ENCODE results near the gene CAST. TPM values are rescaled to one million over a fixed set of nuclear protein-coding genes. Genes with fewer than 3 reads are reported as not detected.

The CAST gene
- polyA plus RNA-seq, 2 donors = 205 to 245 TPM

DNA sequence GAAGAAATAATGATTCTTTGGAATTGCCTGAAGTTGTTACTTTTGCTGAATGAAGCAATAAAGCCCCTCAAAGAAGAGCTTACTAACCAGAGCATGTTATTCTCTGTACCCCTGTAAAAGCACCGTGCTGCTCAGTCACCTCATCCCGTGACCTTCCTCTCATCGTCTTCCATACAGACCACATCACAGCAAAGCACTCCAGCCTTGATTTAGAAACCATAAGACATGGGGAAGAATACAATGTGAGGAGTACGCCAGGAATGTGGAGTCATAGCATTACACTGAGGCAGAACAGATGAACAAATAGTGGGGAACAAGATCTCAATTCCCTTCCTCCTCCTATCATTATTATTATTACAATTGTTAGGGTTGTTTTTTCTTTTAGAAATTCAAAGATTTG, 96.4 kb downstream of the CAST start:
- no peak overlapping the region for H3K4me3 ChIP-seq (ENCODE audit: low read depth in 1 of 2, low read length in 2 of 2)
- no peaks in the 10 kb centered on the region for H3K9me3 ChIP-seq (ENCODE audit: control insufficient read depth in 2 of 2, insufficient read depth in 1 of 2, low read depth in 1 of 2, low read length in 1 of 2)
- no peak overlapping the region for H3K27ac ChIP-seq (ENCODE audit: low read depth in 2 of 2, low read length in 1 of 2)
- H3K27me3 ChIP-seq (ENCODE audit: control insufficient read depth in 1 of 2, insufficient read depth in 2 of 2, low read length in 2 of 2) = no peaks in the 10 kb centered on the region
- WGBS, 2 donors = 84 to 87% methylated on average over 4 of the region's 4 CpGs
- no peaks in the 10 kb centered on the region for H3K4me1 ChIP-seq (ENCODE audit: control insufficient read depth in 2 of 2, insufficient read depth in 2 of 2, low read length in 1 of 2)
- peaks cover 10 to 22% of the 10 kb centered on the region in 2 donors for H3K36me3 ChIP-seq (ENCODE audit: control insufficient read depth in 2 of 2, insufficient read depth in 2 of 2, low read length in 1 of 2)

DNA sequence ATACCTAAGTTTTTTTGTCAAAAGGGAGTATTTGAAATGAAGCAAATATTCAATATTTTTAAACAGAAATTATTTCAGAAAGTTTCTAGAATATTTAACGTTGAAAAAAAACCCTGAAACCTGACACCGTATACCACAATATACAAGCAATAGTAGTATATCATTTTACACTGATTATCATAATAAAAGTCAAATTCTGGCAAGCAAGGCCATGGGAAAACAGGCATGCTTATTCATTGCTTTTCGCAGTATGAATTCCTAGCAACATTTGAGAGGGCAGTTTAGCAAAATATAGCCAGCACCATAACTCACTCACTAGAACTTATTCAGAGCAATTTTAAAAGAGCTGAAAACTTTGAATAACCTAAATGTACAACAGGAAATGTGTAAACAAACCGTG, 99.4 kb downstream of the CAST start:
- H3K4me1 ChIP-seq (ENCODE audit: control insufficient read depth in 2 of 2, insufficient read depth in 2 of 2, low read length in 1 of 2) = no peaks in the 10 kb centered on the region
- no peak overlapping the region for H3K4me3 ChIP-seq (ENCODE audit: low read depth in 1 of 2, low read length in 2 of 2)
- H3K27me3 ChIP-seq (ENCODE audit: control insufficient read depth in 1 of 2, insufficient read depth in 2 of 2, low read length in 2 of 2) = no peaks in the 10 kb centered on the region
- H3K9me3 ChIP-seq (ENCODE audit: control insufficient read depth in 2 of 2, insufficient read depth in 1 of 2, low read depth in 1 of 2, low read length in 1 of 2) = no peaks in the 10 kb centered on the region
- H3K36me3 ChIP-seq (ENCODE audit: control insufficient read depth in 2 of 2, insufficient read depth in 2 of 2, low read length in 1 of 2) = peaks cover 15 to 18% of the 10 kb centered on the region in 2 donors
- WGBS, 2 donors = 60% methylated on average over 4 of the region's 4 CpGs
- no peak overlapping the region for H3K27ac ChIP-seq (ENCODE audit: low read depth in 2 of 2, low read length in 1 of 2)

DNA sequence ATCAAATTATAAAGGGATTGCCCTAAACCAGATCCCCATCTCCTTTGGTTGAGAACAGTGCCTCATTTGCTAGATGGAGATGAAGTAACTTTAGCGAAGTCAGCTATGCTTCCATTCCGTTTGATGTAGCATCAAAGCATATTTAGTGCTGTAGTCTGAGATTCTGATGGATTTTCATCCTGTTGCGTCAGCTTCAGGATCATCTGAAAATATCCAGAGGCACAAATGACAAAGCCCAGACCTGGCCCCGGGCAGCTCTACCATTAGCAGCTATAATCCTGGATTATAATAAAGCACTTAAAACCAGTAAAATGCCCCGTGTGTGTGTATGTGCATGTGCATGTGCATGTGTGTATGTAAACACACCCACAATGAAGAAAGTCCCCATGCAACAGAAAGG, 100.8 kb downstream of the CAST start:
- H3K27ac ChIP-seq (ENCODE audit: low read depth in 2 of 2, low read length in 1 of 2) = no peak overlapping the region
- WGBS, 2 donors = 63 to 73% methylated on average over 5 of the region's 5 CpGs
- H3K4me1 ChIP-seq (ENCODE audit: control insufficient read depth in 2 of 2, insufficient read depth in 2 of 2, low read length in 1 of 2) = no peaks in the 10 kb centered on the region
- no peaks in the 10 kb centered on the region for H3K27me3 ChIP-seq (ENCODE audit: control insufficient read depth in 1 of 2, insufficient read depth in 2 of 2, low read length in 2 of 2)
- H3K4me3 ChIP-seq (ENCODE audit: low read depth in 1 of 2, low read length in 2 of 2) = no peak overlapping the region
- peaks cover 17 to 21% of the 10 kb centered on the region in 2 donors for H3K36me3 ChIP-seq (ENCODE audit: control insufficient read depth in 2 of 2, insufficient read depth in 2 of 2, low read length in 1 of 2)
- no peaks in the 10 kb centered on the region for H3K9me3 ChIP-seq (ENCODE audit: control insufficient read depth in 2 of 2, insufficient read depth in 1 of 2, low read depth in 1 of 2, low read length in 1 of 2)

DNA sequence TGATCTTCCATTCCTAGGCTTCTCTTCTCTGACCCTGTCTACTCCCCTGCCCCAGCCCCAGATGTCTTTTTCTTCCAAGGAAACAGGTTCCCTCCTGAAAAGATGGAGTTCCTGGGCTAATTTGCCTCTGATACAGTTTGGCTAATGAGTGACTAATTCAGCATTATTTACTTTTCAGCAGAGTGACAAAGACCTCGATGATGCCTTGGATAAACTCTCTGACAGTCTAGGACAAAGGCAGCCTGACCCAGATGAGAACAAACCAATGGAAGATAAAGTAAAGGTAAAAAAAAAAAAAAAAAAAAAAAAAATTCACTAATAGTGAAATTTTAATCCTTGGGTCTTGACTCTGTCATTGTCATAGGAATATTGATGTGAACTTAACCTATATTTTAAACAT, 102.9 kb downstream of the CAST start:
- Histone ChIP-seq H3K9me3 (ENCODE audit: control insufficient read depth in 2 of 2, insufficient read depth in 1 of 2, low read depth in 1 of 2, low read length in 1 of 2) (no peaks in the 10 kb centered on the region), H3K27ac (ENCODE audit: low read depth in 2 of 2, low read length in 1 of 2) (no peak overlapping the region), H3K4me3 (ENCODE audit: low read depth in 1 of 2, low read length in 2 of 2) (no peak overlapping the region), H3K4me1 (ENCODE audit: control insufficient read depth in 2 of 2, insufficient read depth in 2 of 2, low read length in 1 of 2) (no peaks in the 10 kb centered on the region), H3K27me3 (ENCODE audit: control insufficient read depth in 1 of 2, insufficient read depth in 2 of 2, low read length in 2 of 2) (no peaks in the 10 kb centered on the region), H3K36me3 (ENCODE audit: control insufficient read depth in 2 of 2, insufficient read depth in 2 of 2, low read length in 1 of 2) (peaks cover 23 to 24% of the 10 kb centered on the region in 2 donors)
- WGBS, 2 donors = 47 to 59% methylated on average over 1 of the region's 1 CpG

DNA sequence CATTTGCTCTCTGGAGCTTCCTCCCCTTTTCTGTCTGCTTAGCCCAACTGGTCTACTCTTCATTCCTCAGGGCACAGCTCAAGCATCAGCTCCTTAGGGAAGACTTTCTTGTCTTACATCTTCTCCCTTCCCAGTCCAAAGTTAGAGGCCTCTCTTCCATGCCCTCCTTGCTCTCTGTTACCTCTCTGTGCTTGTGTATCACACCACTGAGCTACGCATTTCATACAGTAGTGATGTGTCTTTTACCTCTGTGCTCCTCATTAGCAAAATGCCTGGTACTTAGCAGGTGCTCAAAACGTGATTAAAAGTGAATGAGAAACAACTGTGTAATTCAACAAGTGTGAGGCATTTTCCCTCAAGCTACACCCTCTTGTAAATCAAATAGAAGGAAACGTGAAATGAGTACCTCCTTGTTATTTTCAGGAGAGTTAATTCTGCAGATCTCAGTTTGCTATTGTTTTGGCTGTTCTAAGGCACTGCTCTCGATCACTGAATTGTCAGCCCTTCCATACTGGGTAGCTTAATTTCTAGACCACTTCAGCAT, 106.6 kb downstream of the CAST start:
- 72 to 81% methylated on average over 4 of the region's 4 CpGs for WGBS, 2 donors
- Histone ChIP-seq H3K9me3 (ENCODE audit: control insufficient read depth in 2 of 2, insufficient read depth in 1 of 2, low read depth in 1 of 2, low read length in 1 of 2) (no peaks in the 10 kb centered on the region), H3K36me3 (ENCODE audit: control insufficient read depth in 2 of 2, insufficient read depth in 2 of 2, low read length in 1 of 2) (peaks cover 19 to 20% of the 10 kb centered on the region in 2 donors)

DNA sequence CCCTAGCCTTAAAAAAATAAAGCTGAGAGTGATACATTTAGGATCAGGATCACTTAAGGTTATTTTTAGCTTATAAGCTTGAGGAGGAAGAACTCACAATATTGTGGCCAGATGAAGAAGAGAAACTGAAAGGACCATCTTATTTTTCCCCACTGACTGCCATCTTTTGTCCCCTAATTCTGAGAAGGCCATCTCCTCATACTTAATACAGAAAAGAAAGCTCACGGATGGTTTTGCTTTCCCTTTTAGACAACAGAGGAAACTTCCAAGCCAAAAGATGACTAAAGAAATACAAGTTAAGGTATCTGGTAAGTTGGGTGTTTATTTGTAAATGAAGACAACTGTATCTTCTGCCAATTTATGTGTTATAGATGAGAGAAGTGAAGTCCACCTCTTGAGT, 109.2 kb downstream of the CAST start:
- H3K27ac ChIP-seq (ENCODE audit: low read depth in 2 of 2, low read length in 1 of 2) = no peak overlapping the region
- peaks cover 14 to 20% of the 10 kb centered on the region in 2 donors for H3K36me3 ChIP-seq (ENCODE audit: control insufficient read depth in 2 of 2, insufficient read depth in 2 of 2, low read length in 1 of 2)
- WGBS, 2 donors = 68 to 70% methylated on average over 1 of the region's 1 CpG

More for the DNA sequence above, 106.6 kb downstream of the CAST start:
- H3K27ac ChIP-seq (ENCODE audit: low read depth in 2 of 2, low read length in 1 of 2) = no peak overlapping the region
- H3K4me1 ChIP-seq (ENCODE audit: control insufficient read depth in 2 of 2, insufficient read depth in 2 of 2, low read length in 1 of 2) = no peaks in the 10 kb centered on the region
- H3K27me3 ChIP-seq (ENCODE audit: control insufficient read depth in 1 of 2, insufficient read depth in 2 of 2, low read length in 2 of 2) = no peaks in the 10 kb centered on the region
- no peak overlapping the region for H3K4me3 ChIP-seq (ENCODE audit: low read depth in 1 of 2, low read length in 2 of 2)

DNA sequence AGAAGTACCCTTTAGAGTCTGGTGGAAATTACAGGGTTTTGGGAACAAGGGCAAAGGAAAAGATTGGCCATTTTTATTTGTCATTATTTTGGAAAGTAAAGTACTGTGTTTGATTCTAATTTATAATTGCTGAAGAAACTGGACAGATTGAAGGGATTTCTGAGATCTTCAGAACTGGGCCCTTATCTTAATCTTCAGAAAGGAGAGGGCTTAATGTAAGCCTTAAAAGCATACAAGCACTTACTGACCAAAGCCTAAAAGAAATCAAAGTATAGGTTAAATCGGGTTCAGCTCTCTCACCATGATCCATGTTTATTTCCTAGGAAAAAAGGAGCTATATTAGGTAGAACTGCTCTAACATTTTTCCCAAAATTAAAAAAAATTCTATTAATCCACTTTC, 109.9 kb downstream of the CAST start:
- H3K4me1 ChIP-seq (ENCODE audit: control insufficient read depth in 2 of 2, insufficient read depth in 2 of 2, low read length in 1 of 2) = no peaks in the 10 kb centered on the region
- no peak overlapping the region for H3K27ac ChIP-seq (ENCODE audit: low read depth in 2 of 2, low read length in 1 of 2)
- H3K4me3 ChIP-seq (ENCODE audit: low read depth in 1 of 2, low read length in 2 of 2) = no peak overlapping the region
- peaks cover 12 to 20% of the 10 kb centered on the region in 2 donors for H3K36me3 ChIP-seq (ENCODE audit: control insufficient read depth in 2 of 2, insufficient read depth in 2 of 2, low read length in 1 of 2)
- H3K9me3 ChIP-seq (ENCODE audit: control insufficient read depth in 2 of 2, insufficient read depth in 1 of 2, low read depth in 1 of 2, low read length in 1 of 2) = no peaks in the 10 kb centered on the region
- no peaks in the 10 kb centered on the region for H3K27me3 ChIP-seq (ENCODE audit: control insufficient read depth in 1 of 2, insufficient read depth in 2 of 2, low read length in 2 of 2)
- 72 to 93% methylated on average over 1 of the region's 1 CpG for WGBS, 2 donors

More for the DNA sequence above, 109.2 kb downstream of the CAST start:
- Histone ChIP-seq H3K4me3 (ENCODE audit: low read depth in 1 of 2, low read length in 2 of 2) (no peak overlapping the region), H3K27me3 (ENCODE audit: control insufficient read depth in 1 of 2, insufficient read depth in 2 of 2, low read length in 2 of 2) (no peaks in the 10 kb centered on the region), H3K9me3 (ENCODE audit: control insufficient read depth in 2 of 2, insufficient read depth in 1 of 2, low read depth in 1 of 2, low read length in 1 of 2) (no peaks in the 10 kb centered on the region), H3K4me1 (ENCODE audit: control insufficient read depth in 2 of 2, insufficient read depth in 2 of 2, low read length in 1 of 2) (no peaks in the 10 kb centered on the region)

DNA sequence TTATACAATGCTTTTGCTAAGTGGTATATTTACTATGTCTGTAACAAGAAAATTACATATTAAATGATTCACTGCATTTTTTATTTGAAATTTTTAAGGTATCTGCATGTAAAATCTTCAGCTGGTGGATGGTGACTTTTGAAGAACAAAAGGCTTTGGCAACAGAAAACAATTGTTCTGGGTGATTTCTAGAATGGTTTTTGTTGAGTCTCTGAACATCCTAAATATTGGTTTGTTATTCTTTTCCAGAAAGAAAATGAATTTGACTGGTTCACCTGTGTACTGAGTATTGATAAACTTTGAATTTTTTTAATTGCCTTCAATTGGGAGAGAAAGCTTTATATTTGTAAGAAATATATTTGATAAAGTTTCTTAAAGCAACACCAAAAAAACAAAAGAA, 110.4 kb downstream of the CAST start:
- no peak overlapping the region for H3K4me3 ChIP-seq (ENCODE audit: low read depth in 1 of 2, low read length in 2 of 2)
- no peak overlapping the region for H3K27ac ChIP-seq (ENCODE audit: low read depth in 2 of 2, low read length in 1 of 2)
- H3K27me3 ChIP-seq (ENCODE audit: control insufficient read depth in 1 of 2, insufficient read depth in 2 of 2, low read length in 2 of 2) = no peaks in the 10 kb centered on the region
- peaks cover 11 to 20% of the 10 kb centered on the region in 2 donors for H3K36me3 ChIP-seq (ENCODE audit: control insufficient read depth in 2 of 2, insufficient read depth in 2 of 2, low read length in 1 of 2)
- no peaks in the 10 kb centered on the region for H3K9me3 ChIP-seq (ENCODE audit: control insufficient read depth in 2 of 2, insufficient read depth in 1 of 2, low read depth in 1 of 2, low read length in 1 of 2)
- H3K4me1 ChIP-seq (ENCODE audit: control insufficient read depth in 2 of 2, insufficient read depth in 2 of 2, low read length in 1 of 2) = no peaks in the 10 kb centered on the region

DNA sequence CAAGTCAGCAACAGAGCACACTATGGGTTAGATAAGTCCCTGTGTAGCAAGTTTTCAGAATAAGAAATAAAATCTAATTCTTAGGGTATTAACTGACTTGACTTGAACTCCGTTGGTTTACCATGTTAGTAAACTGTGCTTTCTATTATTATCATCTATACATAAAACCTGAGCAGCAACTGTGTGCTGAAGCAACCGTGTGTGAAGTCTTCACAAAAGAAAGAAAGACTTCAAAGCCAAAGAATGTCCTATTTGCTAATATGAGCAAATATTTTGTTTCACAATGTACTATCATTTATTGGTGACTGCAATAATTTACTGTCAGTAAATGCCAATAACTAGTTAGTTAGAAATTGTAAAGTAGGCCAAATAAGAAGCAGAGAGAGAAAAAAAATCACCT, 112.9 kb downstream of the CAST start:
- peaks cover 4 to 13% of the 10 kb centered on the region in 2 donors for H3K36me3 ChIP-seq (ENCODE audit: control insufficient read depth in 2 of 2, insufficient read depth in 2 of 2, low read length in 1 of 2)
- H3K9me3 ChIP-seq (ENCODE audit: control insufficient read depth in 2 of 2, insufficient read depth in 1 of 2, low read depth in 1 of 2, low read length in 1 of 2) = no peaks in the 10 kb centered on the region
- 53 to 63% methylated on average over 2 of the region's 2 CpGs for WGBS, 2 donors
- H3K27me3 ChIP-seq (ENCODE audit: control insufficient read depth in 1 of 2, insufficient read depth in 2 of 2, low read length in 2 of 2) = no peaks in the 10 kb centered on the region
- no peak overlapping the region for H3K4me3 ChIP-seq (ENCODE audit: low read depth in 1 of 2, low read length in 2 of 2)
- no peaks in the 10 kb centered on the region for H3K4me1 ChIP-seq (ENCODE audit: control insufficient read depth in 2 of 2, insufficient read depth in 2 of 2, low read length in 1 of 2)
- H3K27ac ChIP-seq (ENCODE audit: low read depth in 2 of 2, low read length in 1 of 2) = no peak overlapping the region

GRCh38 chr5:96775689-96776088, 113.5 kb downstream of the CAST start:
- Histone ChIP-seq H3K27me3 (ENCODE audit: control insufficient read depth in 1 of 2, insufficient read depth in 2 of 2, low read length in 2 of 2) (no peaks in the 10 kb centered on the region), H3K9me3 (ENCODE audit: control insufficient read depth in 2 of 2, insufficient read depth in 1 of 2, low read depth in 1 of 2, low read length in 1 of 2) (no peaks in the 10 kb centered on the region), H3K4me3 (ENCODE audit: low read depth in 1 of 2, low read length in 2 of 2) (no peak overlapping the region), H3K4me1 (ENCODE audit: control insufficient read depth in 2 of 2, insufficient read depth in 2 of 2, low read length in 1 of 2) (no peaks in the 10 kb centered on the region), H3K36me3 (ENCODE audit: control insufficient read depth in 2 of 2, insufficient read depth in 2 of 2, low read length in 1 of 2) (peaks cover 4 to 11% of the 10 kb centered on the region in 2 donors), H3K27ac (ENCODE audit: low read depth in 2 of 2, low read length in 1 of 2) (no peak overlapping the region)
- WGBS, 2 donors = 92 to 93% methylated on average over 11 of the region's 11 CpGs

Measured in esophagus (tissue), 2 donors.